EL (cell line): ENCODE data around the gene TMEM120B.

ENCODE experiments used
- DNase-seq: peaks from one replicate; pipeline ENCODE4 v3.0.0-alpha.2; 2016

The TMEM120B gene

DNA sequence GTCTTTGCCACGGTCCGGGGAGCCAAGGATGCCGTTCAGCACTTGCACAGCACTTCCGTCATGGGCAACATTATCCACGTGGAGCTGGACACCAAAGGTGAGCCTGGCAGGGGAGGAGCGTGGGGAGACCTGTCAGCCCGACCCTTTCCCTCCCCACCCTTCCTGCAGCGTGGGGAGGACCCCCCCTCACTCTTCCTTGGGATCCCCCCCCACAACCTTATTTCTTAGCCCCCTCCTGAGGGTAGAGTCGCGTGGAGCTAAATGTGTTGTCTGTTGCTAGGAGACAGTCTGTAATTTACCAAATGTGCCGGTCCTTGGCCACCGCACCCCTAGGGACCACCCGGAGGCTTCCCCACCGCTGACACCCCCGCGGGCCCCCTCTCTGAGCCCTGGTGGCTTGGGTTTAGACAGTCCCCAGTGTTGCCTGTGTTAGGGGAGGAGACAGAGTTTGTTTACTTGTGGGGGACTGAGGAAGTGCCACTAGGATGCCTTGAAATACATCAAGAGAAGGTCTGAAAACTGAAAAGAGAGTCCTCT, 93.5 kb downstream of the TMEM120B start:
- DNase-seq: peak; percentile 30

DNA sequence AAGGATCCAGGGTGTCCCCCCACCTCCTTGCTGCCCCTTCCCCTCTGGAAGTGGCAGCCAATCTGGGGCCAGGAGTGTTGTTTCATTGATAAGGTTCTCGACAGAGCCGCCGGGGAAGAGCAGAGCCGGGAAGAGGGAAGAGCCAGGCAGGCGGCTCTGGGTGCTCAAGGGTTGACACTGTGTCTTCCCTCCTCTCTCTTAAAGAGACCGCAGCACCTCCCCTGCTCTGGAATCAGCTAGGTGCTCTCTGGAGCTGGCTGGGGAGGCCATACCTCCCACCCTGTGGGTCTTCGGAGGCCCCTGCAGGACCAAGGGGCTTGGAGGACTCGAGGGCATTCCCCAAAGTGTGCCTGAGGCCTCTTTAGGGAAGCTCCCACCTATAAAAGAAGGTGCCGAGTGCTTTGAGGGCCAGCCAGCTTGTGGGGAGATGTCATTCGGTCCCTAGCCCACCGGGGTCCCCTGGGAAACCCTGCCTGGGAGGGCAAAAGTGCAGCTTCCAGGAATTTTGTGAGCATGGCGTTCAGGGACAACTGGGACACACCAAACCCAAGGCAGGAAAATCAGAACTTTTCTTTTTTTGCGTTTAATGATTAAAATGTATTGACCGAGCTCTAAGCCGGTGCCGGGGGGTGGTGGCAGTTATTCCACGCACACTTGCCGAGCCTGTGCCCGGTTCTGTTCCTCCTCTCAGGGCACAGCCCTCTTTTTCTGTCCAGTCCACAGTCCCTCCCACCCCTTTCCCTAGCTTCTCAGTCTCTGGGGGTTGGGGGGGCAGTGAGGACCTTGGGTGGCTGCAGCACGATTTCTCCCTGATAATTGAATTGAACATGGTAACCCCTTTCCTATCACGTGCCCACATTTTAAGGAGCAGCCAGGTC, 94.2 kb downstream of the TMEM120B start:
- DNase-seq: peak; percentile 34

DNA sequence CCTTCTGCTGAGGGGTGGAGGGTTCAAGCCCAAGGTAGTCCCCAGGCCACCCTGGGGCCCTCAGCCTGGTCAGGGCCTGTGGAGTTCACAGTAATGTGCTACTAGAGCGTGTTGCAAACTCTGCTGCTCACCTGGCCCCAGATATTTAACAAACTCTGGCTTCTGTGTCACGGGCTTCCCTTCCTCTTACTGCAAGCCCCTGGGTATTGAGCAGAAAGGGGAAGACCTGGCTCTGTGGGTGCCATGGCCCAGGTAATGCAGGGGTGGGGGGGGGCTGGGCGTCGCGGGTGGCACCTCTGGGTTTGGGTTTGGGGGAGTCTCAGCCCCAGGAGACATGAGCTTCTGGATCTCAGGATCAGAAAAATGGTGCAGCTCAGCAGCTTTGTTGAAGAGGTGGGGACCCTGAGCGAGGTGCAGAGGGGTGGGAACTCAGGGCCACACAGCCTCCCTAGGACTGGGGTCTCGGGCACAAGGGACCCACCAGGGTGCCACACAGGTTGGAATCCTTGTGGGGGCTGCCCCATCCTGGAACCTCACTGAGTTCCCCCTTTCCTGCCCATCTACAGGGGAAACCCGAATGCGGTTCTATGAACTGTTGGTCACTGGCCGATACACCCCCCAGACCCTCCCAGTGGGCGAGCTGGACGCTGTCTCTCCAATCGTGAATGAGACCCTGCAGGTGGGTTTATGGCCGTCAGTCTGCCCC, 95.2 kb downstream of the TMEM120B start:
- DNase-seq: no peak

DNA sequence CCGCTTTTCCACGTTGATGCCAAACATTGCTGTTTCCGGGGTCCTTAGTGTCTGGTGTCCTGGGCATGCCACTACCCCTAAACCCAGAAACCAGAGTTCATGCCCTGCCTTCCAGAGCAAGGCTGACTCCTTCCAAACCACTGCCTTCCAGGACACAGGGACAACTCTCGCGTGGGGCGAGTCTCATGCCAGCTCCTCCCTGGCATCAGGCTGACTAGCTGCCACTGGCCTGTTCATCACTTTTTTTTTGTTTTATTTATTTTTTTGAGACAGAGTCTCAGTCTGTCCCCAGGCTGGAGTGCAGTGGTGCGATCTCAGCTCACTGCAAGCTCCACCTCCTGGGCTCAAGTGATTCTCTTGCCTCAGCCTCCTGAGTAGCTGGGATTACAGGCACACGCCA, 96.1 kb downstream of the TMEM120B start:
- no peak for DNase-seq

DNA sequence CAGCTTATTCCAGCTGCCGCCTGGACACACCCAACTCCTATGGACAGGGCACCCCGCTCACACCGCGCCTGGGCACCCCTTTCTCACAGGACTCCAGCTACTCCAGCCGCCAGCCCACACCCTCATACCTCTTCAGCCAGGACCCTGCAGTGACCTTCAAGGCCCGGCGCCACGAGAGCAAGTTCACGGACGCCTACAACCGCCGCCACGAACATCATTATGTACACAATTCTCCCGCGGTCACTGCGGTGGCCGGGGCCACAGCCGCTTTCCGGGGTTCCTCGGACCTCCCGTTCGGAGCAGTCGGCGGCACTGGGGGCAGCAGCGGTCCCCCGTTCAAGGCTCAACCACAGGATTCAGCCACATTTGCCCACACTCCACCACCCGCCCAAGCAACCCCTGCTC, 97.2 kb downstream of the TMEM120B start:
- DNase-seq: no peak

DNA sequence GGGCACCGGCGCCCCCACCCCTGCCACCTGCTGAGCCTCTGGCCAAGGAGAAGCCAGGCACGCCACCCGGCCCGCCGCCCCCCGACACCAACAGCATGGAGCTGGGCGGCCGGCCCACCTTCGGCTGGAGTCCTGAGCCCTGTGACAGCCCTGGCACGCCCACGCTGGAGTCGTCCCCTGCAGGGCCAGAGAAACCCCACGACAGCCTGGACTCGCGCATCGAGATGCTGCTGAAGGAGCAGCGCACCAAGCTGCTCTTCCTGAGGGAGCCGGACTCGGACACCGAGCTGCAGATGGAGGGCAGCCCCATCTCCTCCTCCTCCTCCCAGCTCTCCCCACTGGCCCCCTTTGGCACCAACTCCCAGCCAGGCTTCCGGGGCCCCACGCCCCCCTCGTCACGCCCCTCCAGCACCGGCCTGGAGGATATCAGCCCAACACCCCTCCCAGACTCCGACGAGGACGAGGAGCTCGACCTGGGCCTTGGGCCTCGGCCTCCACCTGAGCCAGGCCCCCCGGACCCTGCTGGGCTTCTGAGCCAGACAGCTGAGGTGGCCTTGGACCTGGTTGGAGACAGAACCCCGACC, 97.8 kb downstream of the TMEM120B start:
- DNase-seq: no peak

DNA sequence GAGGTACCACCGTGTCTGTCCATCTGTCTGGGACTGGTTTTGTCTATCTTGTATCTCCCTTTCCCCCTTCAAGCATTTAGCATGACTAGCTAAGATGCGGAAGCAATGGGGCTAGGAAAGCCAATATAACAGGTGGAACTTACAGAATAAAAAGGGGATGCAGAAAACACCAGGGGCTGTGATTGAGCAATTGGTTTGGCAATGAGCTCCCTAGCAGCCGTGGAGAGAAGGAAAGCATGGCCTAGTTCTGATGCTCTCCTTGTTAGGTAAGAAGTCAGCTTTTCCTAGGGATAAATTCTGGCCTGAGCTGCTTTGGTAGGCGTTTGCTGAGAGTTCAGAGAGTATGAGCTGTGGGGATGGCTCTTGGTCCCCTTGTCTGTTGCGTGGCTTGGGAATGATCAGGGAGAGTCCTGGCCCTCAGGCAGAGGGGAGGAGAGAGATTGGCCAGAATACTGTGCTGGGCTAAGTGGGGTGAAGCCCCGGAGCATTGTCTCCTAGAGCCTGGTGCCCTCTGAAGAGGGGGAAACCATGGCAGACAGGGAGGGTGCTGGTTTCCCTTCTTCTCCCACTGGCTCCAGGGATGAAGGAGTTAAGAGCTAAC, 98.4 kb downstream of the TMEM120B start:
- no peak for DNase-seq

DNA sequence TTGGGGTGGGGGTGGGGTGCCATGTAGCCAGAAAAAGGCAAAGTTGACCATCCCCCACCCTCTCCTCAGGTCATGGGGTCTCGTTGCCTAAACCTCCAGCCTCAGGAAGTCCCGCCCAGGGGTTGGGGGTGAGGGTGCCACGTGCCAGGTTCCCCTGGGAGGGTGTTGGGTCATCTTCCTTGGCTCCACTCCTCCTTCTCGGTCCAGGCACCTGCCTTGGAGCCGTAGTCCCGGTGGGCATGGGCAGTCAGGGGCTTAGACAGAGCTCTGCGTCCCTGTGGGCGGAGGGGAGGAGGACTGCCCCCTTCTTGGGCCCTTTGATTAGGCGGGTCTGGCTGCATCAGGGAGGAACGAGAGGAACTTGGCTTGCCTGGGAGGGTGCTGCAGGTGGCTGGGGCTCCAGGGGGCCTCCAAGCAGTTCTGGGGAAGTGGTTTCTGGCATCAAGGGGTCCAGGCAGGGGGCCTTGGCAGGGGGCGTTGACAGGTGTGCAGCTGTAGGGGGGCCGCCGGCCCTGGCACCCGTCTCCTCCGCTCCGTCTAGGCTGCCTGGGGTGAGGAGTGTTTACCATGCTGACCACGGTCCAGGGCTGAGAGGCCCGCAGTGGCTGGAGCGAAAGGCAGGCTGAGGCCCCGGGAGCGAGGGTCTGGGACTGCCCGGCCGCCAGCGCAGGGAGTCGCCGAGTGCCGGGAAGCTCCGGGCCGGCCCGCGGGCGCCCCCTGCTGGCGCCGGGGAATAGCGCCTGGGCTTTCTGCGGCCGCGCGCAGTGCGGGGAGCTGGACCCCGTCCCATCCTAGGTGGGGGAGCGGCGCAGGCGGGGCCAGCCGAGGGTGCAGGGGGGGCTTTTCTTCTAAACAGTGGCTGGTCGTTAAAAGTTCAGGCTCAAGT, 99.1 kb downstream of the TMEM120B start:
- peak; percentile 76 for DNase-seq

DNA sequence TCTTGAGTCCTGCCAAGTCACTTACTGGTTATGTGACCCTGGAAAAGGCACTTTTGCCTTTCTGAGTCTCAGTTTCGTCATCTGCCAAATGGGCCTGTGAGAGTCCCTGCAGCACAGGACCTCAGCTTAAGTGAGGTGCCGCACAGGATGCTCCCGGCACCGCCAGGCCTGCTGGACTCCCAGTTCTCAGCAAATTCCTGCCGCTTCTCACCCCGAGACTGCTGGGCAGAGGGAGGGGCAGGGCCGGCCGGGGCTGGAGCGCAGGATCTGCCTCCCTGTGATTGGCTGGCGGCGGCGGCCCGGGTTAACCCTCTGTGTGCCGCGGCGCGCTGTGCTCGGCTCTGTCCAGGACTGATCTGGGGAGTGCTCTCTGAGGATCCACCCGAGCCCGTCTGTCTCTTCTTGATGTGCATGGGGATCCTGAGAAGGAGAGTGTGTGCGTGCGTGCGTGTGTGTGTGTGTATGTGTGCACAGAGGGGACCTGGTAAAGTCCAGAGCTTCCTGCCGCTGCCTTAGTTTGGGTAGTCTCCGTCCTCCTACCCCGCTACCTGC, 99.8 kb downstream of the TMEM120B start:
- peak; percentile 74 for DNase-seq

DNA sequence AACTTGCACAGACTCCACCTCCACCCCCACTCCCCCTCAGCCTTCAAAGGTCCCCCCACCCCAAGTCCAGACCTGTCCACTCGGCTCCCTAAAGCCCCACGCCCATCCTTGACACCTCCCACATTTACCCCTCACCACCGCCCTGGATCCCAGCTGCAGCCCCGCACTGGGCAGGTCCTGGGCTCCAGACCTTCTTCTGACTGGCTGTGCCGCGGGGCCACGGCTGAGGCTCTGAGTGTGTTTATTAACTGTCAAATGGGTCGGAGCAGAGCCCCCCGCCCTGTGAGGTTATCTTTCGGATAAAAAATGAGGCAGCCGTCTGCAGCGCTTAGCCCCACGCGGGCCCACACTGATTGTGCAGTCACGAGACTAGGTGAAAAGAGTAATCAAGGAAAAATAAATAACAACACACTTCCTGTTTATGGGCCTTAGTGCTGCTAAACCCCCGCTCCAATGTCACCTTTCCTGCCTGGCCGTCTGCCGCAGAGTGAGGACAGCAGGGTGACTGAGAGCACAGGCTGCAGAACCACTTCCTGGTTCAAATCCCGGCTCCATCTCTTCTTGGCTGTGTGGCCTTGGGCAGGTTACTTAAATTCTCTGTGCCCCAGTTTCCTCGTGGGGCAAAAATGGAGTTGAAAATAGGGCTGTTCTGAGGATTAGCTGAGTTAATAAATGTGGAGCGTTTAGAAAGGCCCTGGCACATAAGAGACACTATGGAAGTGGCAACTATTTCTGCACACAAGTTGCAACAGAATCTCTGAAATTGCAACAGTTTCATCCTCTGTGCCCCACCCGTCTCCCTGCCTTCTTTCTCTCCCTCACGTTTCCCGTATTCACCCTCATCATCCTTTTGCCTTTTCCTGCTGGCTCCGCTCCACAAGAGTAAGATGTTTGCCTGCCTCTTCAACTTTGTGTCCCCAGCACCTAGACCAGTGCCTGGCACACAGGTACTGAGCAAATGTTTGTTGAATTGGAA, 100.7 kb downstream of the TMEM120B start:
- no peak for DNase-seq

DNA sequence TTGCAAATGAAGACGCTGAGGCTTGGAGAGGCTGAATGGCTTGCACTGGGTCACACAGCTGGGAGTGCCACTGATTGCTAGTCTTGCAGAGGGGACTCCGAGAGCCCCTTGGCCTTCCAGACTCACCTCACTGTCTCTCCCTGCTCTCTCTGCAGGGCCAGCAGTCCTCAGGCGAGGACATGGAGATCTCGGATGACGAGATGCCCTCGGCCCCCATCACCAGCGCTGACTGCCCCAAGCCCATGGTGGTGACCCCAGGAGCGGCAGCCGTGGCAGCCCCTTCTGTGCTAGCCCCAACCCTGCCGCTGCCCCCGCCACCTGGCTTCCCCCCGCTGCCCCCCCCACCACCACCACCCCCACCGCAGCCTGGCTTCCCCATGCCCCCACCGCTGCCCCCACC, 101.4 kb downstream of the TMEM120B start:
- no peak for DNase-seq

DNA sequence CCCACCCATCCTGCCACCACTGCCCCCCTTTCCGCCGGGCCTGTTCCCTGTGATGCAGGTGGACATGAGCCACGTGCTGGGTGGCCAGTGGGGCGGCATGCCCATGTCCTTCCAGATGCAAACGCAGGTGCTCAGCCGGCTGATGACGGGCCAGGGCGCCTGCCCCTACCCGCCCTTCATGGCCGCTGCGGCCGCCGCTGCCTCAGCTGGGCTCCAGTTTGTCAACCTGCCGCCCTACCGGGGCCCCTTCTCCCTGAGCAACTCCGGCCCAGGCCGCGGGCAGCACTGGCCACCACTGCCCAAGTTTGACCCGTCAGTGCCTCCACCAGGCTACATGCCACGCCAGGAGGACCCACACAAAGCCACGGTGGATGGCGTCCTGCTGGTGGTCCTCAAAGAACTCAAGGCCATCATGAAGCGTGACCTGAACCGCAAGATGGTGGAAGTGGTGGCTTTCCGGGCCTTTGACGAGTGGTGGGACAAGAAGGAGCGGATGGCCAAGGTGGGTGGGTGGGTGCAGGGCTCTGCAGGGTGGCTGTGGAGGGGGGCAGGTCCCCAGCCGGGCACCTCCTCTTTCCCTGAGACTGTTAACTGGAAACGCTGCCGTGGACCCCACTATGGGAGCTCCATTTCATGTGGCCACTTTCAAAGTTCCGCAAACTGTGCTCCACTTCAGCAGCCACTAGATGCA, 102.0 kb downstream of the TMEM120B start:
- no peak for DNase-seq

DNA sequence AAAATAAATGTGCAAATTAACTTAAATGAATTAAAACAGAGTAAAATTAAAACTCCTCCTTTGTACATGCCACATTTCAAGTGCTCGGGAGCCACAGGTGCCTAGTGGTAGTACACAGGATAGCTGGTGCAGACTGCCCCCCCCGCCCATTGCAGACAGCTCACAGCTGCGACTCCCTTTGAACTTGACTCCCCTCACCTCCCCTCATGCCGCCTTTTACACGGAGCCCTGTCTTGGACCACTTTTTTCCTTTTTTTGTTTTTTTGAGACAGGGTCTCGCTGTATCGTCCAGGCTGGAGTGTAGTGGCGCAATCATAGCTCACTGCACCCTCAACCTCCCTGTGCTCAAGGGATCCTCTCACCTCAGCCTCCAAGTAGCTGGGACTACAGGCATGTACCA, 102.7 kb downstream of the TMEM120B start:
- no peak for DNase-seq

DNA sequence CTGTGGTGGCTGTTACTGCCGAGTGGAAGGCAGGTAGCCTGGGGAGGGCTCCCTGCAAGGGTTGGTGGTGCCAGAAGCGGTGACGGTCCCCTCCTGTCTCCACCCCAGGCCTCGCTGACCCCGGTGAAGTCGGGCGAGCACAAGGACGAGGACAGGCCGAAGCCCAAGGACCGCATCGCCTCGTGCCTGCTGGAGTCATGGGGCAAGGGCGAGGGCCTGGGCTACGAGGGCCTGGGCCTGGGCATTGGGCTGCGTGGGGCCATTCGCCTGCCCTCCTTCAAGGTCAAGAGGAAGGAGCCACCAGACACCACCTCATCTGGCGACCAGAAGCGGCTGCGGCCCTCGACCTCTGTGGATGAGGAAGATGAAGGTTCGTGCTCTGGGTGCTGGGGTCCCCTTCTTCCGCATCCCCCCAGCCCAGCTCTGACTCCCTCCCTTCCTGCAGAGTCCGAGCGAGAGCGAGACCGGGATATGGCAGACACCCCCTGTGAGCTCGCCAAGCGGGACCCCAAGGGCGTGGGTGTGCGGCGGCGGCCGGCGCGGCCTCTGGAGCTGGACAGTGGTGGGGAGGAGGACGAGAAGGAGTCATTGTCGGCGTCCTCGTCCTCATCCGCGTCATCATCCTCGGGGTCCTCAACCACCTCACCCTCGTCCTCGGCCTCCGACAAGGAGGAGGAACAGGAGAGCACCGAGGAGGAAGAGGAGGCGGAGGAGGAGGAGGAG, 104.5 kb downstream of the TMEM120B start:
- DNase-seq: no peak

DNA sequence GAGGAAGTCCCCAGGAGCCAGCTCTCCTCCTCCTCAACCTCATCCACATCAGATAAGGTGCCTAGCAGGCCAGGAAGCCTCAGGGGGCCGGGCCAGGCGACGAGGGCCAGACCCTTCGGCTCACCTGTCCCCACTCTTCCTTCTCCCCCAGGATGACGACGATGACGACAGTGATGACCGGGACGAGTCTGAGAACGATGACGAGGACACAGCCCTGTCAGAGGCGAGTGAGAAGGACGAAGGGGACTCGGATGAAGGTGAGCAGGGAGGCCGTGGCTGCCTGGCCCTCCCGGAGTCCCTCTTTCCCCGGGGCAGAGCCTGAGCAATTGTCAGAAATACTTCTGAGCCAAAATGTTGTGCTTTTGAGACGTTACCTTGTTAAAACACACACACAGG, 105.1 kb downstream of the TMEM120B start:
- no peak for DNase-seq

DNA sequence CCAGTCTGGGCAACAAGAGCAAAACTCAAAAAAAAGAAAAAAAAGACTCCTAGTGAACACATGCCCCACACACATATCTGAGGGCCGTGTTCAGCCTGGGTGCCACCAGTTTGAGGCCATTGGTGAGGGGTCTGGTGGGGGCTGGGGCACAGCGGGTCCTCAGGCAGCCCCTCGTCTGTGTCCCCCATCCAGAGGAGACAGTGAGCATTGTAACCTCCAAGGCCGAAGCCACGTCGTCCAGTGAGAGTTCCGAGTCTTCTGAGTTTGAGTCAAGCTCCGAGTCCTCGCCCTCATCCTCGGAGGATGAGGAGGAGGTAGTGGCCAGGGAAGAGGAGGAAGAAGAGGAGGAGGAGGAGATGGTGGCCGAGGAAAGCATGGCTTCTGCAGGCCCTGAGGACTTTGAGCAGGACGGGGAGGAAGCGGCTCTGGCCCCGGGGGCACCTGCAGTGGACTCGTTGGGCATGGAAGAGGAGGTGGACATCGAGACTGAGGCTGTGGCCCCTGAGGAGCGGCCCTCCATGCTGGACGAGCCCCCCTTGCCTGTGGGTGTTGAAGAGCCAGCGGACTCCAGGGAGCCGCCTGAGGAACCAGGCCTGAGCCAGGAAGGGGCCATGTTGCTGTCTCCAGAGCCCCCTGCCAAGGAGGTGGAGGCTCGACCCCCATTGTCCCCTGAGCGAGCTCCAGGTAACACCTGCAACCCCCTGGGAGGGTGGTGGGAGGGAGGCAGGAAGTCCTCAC, 106.8 kb downstream of the TMEM120B start:
- no peak for DNase-seq

DNA sequence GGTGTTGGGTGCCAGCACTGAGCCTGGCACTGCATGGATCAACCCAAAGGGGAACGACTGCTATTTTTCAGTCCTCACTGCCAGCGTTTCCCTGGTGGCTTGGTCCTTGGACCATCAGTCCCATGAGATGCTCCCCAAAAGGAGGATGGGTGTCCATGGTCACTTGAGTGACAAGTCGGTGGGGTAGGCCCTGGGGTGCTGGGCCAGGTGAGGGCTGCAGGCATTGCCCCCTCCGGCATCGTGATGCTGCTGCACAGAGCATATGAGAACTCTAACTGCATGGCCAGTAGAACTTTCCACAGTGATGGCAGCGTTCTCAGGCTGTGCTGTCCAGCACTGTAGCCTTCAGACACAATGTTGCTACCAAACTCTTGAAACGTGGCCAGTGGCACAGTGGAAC, 107.5 kb downstream of the TMEM120B start:
- DNase-seq: no peak

DNA sequence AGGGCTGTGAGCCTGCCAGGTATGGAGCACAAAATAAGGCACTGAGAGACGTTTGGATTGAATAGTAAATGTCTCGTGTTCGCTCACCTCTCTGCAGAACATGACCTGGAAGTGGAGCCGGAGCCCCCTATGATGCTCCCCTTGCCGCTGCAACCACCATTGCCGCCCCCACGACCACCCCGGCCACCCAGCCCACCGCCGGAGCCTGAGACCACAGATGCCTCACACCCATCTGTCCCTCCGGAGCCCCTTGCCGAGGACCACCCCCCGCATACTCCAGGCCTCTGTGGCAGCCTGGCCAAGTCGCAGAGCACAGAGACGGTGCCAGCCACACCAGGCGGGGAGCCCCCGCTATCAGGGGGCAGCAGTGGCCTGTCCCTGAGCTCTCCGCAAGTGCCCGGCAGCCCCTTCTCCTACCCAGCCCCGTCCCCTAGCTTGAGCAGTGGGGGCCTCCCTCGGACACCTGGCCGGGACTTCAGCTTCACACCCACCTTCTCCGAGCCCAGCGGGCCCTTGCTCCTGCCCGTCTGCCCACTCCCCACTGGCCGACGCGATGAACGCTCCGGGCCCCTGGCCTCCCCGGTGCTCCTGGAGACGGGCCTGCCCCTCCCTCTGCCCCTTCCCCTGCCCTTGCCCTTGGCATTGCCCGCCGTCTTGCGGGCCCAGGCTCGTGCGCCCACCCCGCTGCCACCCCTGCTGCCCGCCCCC, 110.0 kb downstream of the TMEM120B start:
- DNase-seq: no peak
